Stimulated activated CD4-positive, alpha-beta T cell treated with anti-CD3 and anti-CD28 coated beads, TNF-alpha, amount 100 ng/mL, for 48 hours (primary cell): ENCODE measurements around the gene NSG1.

Source experiments
- DNase-seq, 3 donors: peaks; one replicate each; pipeline ENCODE4 v3.0.0-alpha.2; 2020; ENCODE audit warnings: low read depth in 3 of 3

The NSG1 gene

DNA sequence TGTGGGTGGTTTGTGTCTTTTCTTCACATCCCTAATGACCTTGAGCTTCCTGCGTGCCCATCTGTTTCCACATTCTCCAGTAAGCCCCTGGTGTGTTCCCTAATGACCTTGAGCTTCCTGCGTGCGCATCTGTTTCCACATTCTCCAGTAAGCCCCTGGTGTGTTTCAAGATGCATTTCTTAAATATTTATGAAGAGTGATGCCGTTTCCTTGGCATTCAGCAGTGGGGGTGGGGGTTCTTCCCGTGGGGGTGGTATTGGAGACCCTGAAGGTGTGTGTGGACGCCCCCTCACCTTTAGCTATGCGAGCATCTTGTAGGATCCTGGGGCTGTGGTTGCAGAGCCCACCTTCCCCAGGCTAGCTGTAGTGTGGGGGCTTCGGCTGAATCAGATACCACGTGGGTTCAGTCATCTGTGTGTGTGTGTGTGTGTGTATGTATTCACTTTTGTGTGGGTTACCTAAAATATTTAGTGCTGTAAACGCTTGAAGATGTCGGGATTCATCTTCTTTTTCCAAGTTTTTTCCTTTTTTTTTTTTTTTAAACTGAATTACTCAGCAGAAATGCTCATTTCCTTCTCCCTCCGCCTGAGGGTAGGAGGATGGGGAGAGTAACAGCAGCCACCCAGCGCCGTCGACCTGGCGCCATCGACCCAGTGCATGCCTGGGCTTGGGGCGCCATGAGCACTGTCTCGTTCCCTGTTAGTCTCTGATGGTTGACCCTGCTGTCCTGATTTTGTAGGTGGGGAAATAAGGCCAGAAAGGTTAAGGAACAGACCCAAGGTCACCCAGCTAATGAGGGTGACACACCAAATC, 9.9 kb downstream of the NSG1 start:
- no peak for DNase-seq

DNA sequence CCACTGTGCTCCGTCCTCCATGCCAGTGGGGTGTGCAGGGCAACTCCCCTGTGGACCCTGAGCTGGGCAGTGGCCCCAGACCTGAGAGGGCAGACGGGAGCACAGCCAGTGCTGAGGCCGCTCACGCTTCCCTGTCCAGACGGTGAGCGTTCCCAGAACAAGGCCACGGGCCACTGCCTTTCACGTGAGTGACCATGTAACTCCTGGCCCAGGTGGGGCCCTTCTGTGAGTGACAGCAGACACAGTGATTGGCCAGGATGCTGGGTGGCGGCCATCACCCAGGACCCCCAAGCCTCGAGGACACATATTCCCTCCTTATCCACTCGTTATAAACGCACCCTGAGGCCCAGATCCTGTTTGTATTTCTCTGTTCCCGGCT, 10.5 kb downstream of the NSG1 start:
- no peak for DNase-seq

DNA sequence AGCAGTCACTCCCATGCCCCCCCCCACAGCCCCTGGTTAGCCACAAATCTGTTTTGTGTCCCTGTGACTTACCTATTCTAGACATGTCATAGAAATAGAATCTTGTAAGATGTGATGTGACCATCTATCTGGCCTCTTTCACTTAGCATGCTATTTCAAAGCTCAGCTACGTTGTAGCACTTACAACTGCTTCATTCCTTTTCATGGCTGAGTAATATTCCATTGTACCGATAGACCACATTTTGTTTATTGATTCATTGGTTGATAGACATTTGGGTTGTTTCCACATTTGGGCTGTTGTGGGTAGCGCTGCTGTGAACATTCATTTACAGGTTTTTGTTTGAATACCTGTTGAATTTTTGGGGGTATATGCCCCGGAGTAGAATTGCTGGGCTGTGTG, 11.5 kb downstream of the NSG1 start:
- DNase-seq = no peak

DNA sequence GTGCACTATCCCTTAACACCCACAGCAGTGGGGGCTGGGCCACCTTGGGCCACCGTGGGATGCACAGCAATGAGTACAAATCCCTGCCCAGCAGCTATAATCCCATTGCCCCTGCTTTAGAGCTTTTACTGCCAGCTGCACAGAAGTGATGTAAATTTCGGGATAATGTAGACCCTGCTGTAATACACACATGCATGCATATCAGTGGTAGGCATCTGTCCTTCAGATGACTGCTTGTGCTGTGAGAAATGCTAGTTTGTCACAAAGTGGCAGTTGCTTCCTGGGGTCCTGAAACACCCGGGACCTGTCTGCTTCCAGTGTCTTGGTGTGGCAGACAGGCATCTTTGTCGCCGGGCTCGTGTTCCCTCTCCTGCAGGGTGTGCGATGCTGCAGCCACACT, 14.1 kb downstream of the NSG1 start:
- DNase-seq = no peak

DNA sequence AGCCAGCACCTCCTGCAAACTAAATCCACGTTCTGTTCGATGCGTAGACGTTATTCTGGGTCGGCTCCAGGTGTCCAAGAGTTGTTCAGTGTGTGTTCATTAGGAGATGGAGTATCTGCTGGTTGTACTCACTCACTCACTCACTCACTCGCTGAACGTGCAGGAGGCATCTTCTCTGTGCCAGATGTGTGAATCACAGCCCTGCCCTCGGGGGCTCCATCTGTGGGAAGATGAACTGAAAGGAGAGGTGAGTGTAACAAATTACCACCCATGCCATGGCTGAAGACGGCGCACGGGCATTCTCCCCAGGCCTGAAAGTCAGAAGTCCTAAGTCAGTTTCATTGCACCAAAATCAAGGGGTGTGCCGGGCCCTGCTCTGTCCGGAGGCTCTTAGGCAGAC, 16.1 kb downstream of the NSG1 start:
- no peak for DNase-seq

DNA sequence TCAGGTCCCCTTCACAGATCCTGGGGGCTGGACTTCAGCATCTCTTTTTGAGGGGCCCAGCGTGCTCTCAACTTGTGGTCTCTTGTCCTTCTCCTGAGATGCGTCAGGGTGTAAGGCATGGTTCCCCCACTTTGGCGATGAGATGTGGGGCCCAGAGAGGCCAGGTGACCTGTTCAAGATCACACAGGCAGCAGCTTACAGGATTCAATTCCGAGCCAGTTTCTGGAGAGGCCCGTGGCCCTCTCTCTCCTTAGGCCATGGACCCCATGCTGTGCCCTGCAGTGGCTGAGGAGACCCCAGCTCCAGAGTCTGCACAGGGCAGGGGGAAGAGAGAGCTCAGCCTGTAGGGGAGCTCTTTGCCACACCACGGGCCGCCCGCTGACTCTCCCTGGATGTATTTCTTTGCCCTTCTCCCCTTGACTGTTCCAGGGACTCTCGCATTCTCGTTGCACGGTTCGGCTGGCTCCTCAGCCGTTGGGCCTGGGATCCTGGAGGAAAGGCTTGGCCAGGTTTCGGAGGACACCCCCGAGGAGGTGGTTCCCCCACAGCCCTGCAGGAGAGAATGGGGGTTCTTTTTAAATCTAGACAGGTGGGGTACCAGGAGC, 18.6 kb downstream of the NSG1 start:
- DNase-seq = no peak

DNA sequence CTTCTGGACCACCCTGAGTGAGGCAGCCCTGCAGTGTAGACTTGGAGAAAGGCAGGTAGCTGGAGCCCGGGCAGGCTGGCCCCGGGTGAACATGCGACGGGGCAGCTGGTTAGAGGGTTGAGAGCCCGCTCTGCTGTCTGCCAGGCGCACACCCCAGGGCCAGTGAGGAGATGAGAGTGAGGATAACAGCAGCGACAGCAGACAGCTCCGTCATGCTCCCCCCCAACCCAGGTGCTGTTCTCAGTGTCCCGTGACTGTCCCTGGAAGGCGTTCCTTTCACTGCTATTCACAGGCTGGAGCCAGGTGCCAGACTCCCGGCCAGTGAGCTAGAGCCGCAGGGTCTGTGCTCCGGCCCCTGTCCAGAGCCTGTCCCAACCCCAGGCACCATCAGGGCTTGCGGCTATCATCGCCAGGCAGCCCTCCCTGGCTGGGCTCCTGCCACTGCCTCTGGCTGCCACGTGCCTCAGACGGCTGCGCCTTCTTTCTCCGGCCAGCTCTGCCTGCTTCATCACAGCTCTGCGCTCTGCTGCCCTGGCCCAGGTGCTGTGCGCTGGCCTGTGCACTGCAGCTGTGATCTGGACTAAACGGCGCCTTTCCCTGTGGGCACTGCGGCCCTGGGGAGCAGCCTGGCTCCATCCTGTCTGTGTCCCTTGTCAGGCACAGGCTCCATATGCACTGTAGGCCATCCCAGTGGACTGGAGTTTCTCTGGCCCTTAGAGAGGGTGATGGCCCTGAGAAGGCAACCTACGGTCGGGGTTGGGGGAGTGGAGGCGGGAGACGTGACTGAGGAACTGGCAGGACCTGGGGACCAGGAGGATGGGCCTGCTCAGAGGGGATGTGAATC, 19.8 kb downstream of the NSG1 start:
- no peak for DNase-seq

DNA sequence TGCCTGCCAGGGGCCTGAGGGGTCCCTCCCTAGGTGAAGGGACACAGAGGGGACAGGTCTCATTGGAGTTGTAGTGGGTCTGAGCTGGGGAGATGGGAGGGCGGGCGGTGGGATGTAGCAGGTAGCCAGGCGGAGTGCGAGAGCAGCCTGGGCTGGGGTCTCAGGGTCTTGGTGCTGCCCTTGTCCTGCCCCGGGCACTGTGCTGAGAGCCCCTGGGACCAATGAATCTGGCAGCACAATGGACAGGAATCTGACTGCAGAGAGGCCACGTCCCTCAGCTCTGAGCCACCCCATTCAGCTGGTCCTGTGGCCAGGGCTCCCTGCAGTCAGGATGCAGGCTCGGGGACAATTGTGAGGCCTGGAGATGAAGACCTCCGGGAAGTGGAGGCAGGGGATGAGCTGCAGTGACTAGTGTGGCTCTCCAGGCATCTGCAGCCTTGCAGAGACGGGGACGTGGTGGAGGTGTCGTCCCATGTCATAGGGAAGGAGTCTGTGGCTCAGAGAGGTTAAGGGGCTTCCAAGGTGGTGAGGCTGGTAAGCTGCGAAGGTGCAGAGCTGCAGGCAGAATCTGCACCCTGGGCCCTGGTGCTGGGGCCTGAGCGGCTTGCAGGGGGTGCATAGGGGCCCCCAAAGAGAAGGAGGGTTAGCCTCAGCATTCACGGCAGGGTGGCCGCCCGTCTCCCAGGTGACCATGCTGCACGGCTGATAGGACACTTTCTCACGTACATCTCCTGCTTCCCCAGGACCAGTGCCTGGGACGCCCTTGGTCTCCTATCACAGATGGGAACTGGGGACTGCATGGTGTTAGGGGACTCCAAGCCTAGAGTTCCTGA, 20.6 kb downstream of the NSG1 start:
- no peak for DNase-seq

DNA sequence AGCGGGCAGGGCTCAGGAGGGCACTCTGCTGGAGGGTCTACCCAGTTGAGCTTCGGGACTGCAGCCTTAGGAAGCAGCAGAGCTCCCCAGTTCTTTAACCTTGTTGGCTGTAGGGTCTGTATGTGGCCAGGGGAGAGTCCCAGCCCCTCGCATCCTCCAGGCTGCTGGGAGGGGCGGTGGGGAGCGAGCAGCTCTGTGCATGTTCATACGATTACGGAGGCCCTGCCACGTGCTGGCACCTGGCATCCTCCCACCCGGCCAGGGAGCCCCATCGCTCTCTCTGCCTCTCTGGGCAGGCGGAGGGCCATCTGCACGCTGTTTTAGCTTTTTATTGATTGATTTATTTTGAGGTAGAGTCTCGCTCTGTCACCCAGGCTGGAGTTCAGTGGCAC, 21.2 kb downstream of the NSG1 start:
- no peak for DNase-seq

DNA sequence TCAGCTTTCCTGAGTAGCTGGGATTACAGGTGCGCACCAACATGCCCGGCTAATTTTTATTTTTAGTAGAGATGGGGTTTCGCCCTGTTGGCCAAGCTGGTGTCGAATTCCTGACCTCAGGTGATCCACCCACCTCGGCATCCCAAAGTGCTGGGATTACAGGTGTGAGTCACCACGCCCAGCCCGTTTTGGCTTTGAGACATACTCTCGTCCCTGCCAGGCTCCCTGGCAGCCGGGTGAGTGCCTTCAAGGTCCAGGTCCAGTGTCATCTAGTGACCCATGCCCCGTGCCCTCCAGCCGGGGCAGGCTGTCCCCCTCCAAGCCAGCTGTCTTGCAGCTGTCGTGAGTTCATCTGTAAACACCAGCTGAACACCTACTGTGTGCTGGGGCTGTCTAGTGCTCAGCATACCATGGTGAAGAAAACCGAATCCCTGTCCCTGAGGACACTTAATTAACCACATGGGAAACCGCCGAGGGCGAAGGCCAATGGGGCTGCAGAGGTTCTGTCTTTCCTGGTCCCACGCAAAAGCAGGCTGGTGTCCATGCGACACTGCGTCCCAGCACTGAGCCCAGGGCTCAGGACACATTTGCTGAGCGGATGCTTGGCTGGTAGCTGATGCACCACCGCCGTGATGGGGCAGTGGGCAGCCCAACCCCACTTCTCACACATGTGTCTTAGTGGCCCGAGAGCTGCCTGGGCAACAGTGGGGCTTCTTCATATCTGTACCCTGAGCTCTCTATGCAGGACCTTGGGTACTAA, 21.9 kb downstream of the NSG1 start:
- DNase-seq = no peak

DNA sequence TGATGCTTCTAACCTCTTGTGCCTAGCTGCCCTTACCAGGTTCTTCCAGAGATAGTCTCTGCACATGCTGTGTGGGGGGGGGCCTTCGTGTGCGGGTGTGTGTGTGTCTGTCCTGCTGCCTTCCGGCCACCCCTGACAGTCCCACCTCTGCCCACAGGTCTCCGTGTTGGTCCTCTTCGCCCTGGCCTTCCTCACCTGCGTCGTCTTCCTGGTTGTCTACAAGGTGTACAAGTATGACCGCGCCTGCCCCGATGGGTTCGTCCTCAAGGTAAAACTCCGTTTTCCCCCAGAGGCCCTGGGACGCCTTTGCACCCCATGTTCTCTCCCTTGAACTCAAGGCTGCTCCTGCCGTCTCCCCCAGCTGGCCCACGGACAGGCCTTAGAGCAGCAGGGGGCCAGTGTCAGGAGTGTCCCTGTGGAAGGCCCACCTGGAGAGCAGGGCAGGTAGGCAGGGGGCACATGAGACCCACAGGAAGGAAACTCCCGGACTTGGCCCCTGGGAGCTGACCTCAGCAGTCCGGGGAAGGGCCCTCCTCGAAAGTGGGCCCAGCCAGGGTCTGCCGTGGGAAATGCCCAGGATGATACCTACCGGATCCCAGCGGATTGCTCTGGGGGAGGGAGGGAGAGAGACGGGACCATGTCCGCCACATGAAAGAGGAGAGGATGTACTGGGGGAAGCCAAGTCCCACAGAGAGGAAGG, 22.7 kb downstream of the NSG1 start:
- no peak for DNase-seq

DNA sequence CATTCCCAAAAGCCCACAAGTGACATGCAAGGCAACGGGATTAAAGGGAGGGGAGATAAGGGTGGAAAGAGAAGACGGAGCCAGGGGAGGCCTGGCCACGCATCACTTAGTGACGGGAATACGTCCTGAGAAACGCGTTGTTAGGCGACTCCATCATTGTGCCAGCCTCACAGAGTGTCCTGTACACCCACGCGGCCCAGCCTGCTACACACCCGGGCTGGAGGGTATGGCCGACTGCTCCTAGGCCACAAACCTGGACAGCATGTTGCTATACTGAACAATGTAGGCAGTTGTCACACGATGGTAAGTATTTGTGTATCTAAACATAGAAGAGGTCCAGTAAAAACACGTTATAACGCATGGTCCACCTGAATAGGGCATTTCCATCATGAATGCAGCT, 23.4 kb downstream of the NSG1 start:
- no peak for DNase-seq

DNA sequence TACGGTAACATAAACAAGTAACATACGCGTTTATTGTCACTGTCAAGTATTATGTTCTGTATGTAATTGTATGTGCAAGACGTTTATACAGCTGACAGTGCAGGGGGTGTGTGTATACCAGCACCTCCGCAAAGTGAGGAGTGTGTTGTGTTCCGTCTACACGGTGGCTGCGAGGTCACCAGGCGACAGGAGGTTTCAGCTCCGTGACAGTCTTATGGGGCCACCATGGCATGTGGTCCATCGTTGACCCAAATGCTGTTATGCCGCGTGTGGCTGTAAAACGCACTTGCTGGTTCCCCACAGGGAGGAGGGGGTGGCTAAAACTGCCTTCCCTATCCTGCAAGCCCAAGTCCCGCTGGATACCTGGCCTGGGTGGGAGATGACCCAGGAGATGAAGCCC, 25.0 kb downstream of the NSG1 start:
- DNase-seq = no peak

DNA sequence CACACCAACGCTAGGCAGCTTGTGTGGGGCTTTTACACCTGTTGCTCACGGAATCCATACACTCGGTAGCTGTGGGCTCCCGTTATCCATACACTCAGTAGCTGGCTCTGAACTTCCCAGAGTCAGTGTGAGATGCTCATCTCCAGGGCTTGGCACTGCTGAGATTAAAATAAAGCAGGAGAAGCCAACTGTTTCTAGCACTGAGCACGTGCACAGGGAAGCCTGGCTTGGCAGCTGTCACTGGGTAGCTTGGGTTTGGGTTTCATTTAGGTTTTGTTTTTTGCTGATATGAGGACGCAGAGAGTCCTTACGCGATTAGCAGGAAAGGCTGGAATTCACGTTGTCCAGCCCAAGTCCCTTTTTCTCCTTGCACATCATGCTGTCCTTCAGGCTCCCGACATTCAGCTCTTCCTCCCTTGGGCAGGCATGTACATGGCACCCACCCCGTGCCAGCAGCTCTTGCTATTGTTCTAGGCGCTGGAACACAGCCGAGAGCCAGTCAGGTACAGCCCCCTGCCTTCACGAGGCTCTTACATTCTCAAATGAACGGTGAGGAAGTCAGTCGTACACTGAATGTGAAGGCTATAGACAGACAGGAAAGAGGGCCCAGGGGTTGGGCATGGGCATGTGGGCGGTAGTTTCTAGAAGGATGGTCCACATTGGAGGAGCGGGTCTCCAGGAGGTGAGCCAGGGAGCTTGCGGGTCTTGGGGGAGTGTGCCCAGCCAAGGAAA, 25.9 kb downstream of the NSG1 start:
- DNase-seq = no peak

DNA sequence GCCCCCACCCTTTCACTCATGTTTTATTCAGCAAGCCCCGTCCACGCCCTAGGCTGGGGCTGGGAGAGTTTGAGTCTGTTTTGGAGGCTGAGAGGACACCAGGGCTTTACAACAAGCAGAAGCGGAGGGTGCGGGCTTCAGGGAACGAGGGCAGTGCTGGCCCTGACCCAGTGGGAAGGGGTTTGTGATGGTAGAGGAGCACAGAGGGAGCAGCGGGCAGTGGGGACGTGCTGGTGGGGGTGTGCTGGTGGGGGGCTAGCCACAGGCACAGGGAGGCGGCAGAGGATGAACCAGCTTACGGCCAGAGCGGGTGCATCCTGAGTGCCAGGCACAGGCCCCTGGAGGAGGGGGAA, 26.4 kb downstream of the NSG1 start:
- DNase-seq = no peak

DNA sequence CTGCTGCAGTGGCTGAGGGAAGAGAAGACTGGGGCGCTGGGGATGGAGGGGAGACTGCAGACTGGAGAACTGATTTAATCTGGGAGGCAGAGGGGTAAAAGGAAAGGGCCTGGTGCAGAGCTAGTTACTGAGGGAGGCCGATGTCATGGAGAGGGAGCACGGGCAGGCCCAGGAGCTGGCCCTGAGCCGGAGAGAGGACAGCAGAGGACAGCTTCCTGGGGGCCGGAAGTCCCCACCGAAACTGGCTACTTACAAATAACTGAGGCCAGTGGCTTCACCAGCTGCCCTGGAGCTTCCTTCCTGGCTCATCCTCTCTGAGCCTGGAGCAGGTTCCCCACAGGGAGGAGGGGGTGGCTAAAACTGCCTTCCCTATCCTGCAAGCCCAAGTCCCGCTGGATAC, 26.9 kb downstream of the NSG1 start:
- DNase-seq = no peak

DNA sequence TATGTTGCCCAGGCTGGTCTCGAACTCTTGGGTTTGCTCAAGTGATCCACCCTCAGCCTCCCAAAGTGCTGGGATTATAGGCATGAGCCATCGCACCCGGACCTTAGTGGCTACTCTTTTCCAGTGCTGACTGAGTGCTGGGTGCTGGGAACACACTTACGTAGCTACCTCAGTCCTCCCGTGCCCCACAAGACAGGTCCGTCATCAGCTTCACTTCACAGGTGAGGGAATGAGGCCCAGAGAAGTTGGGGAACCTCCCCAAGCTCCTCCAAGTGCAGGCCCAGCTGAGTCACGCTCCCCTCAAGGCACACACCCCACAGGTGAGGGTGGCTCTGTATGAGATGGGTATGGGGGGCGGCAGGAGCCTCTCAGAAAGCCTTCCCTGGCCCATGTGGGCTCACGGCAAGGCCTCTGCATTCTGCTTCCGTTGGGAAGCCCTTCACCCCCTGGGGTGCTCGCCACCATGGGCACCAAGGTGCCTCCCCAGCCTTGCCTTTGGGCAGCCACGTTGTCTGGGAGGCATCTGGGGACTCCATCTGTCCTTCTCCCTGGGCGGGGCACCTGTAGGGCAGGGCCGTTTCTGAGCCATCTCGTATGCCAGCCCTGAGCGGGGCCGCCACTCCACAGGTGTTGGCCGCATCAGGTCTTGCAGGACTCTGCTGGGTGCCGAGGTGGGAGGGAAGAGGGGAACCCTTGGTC, 28.4 kb downstream of the NSG1 start:
- DNase-seq = no peak

DNA sequence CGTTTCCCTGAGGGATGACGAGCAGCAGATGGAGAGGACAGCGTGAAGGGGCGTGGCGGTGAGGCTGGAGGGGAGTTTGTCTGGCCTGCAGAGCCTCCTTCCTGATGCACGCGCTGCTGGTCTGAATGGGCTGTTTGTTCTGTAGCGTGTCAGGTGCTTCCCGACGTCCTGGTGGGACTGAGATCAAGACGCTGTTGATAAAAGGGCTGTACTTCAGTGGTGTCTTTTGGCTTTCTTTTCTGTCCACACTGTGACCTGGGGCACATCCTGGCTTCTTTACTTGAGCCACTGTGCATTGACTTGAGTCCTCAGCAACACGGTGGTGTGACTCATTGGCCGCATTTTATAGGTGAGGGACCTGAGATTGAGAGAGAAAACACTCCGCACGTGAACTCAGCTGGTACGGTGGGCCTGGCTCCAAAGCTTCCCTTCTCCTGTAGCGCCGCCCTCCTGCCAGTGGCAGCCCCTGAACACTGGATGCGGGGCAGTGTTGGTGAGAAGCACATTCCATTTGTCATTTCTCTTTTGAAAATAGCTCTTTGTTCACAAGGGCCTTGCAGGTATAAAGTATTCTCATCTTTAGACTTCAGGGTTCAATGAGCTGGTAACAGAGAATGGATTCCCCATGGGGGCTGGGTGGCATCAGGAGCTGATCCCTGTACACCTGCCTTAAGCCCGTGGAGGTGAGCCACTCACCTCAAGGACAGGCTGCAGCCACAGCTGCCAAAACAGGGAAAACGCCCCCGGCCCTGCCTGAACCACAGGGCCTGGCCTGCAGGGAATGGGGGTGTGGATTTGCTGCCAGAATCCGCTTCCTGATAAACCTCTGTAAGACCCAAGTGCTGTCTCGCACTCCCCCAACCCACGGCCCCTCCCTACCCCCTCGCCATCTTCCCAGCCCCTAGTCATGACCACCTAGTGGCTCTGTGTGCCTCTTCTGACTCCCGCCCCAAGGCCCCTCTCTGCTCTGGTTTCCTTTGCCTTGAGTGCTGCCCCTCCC, 29.2 kb downstream of the NSG1 start:
- no peak for DNase-seq
